DMS 273 (cell line): ENCODE data around the gene CAMSAP1.
"Not testable (repeated sequence)": the region's sequence is repeated elsewhere in the genome, so short reads cannot be mapped to it uniquely, and the experiment has no call there.

ENCODE experiments used
- DNase-seq: peaks from one replicate; lab custom pipeline; 2025; ENCODE audit not compliant: unreplicated experiment; lab: John Stamatoyannopoulos, UW

The CAMSAP1 gene

DNA sequence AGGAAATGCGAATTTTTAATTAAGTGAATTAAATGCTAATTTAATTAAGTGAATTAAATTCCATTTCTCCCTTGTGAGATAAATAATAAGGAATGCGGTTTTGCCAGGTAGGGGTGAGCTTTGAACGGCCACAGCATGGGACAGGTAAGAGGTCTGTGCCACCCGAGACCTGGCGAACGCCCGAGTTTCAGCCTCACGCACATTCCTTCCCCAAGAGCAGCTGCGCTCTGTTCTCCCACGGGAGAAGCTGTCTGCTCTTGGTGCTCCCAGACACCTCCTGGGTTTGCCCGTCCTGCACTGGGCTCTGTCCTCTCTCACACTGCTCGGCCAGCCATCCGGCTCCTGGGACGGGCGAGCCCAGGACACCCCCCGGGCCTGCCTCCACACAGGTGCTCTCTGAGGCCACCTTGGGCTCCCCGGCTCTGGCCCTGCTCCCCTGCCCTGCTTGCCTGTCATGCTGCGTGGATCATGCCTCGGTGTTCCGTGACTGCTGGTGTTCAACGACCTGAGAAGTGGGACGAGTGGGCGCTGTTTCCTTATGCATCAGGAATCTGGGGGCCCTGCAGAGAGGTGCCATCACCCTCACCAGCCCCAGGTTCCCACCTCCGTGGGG, 13.7 kb upstream of the CAMSAP1 start:
- DNase-seq = no peak

DNA sequence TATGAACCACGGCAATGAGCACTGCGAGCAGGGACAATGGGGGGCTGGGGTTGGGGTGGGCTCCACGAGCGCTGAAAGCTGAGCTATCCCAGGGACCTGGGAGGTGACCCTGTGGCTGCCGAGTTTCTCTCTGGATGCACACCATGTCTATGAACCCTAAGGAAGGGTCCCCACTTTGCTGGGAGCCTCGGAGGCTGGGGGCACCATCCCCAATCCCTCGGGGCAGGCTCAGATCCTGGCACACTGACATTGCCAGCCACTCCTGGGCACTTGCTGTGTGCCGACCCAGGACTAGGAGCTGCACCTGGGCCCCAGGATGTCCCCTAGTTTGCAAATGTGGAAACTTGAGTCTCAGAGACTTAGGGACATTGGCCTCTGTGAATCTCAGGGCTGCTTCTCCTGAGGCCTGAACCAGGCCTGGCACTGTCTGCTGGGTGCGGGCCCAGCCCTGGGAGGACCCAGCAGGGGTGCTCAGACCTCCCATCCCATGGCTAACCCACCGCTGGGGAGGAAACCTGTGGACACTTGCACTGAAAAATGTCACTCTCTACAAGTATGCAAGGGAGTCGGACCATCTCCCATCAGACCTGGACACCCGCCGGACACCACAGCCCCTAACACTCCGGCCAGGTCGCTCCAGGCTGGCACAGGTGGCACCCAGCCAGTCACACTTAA, 13.0 kb upstream of the CAMSAP1 start:
- DNase-seq = no peak

DNA sequence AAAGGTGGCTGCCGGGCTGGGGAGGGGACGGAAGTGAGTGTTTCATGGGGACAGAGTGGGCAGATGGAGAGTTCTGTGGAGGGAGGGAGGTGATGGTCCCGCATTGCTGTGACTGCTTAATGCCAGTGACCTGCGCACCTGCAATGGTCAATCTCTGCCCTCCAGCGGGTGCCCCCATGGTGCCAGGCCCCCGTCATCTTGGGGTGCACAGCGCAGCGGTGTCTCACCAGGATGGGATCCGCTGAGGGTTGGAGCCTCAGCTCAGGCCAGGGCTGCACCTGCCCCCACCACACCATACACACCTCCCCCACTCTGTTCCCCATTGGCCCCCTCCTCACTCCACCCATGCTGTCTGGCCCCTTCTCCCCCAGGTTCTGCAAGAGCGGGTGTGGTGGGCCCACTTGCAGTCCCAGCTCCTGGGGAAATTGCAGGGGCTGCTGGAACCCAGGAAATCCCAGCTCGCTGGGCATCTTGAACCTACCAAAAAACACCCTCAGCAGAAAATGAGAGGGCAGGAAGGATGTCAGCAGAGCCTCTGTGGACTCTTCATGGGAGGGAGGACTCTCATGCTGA, 12.1 kb upstream of the CAMSAP1 start:
- DNase-seq = no peak

DNA sequence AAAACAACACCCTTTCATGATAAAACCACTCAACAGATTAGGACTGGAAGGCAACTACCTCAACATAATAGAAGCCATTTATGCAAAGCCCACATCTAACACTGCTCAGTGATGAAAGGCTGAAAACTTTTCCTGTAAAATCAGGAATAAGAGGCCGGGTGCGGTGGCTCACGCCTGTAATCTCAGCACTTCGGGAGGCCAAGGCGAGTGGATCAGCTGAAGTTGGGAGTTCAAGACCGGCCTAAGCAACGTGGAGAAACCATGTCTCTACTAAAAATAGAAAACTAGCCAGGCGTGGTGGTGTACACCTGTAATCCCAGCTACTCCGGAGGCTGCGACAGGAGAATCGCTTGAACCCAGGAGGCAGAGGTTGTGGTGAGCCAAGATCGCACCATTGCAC, 8.9 kb upstream of the CAMSAP1 start:
- DNase-seq = not testable (repeated sequence)

DNA sequence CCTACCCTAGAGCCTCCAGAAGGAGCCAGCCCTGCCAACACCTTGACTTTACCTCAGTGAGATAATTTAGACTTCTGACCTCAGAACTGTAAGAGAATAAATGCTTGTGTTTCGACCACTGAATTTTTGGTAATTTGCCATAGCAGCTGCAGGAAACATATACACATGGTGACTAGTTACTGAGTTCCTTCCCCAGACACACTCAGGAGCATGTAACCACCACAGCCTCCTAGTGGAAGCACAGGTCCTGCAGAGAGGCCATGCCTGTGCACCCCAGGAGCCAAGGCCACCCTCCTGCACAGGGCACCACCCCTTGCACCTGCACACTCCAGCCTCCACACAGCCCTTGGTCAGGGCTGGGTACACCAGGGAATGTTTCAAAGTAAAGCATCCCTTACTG, 7.6 kb upstream of the CAMSAP1 start:
- peak; percentile 20 for DNase-seq

DNA sequence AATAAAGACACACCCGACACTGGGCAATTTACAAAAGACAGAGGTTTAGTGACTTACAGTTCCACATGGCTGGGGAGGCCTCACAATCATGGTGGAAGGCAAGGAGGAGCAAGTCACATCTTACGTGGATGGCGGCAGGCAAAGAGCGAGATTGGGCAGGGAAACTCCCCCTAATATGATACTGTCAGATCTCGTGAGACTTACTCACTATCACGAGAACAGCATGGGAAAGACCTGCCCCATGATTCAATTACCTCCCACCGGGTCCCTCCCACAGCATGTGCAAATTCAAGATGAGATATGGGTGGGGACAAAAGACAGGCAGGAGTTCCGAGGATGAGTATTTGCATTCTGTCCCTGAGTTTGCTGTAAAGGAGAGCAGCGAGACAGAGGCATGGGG, 3.9 kb upstream of the CAMSAP1 start:
- DNase-seq = not testable (repeated sequence)

DNA sequence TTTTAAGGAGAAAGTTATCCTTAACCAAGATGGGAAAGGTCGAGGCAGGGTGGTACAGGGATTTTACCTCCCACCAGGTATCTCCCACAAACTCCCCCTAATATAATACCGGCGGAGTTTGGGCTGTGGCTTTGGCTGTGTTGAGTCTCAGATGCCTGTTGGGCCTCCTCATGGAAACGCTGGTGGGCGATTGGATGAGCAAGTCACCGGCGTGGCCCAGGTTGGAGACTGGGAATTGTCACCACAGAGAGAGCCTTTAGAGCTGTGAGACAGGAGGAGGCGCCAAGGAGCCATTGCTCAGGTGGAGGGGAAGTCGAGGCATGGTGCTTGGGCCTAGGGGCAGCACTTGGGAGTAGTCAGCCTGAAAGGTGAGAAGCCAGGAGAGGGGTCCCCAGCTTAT, 3.4 kb upstream of the CAMSAP1 start:
- DNase-seq = no peak

DNA sequence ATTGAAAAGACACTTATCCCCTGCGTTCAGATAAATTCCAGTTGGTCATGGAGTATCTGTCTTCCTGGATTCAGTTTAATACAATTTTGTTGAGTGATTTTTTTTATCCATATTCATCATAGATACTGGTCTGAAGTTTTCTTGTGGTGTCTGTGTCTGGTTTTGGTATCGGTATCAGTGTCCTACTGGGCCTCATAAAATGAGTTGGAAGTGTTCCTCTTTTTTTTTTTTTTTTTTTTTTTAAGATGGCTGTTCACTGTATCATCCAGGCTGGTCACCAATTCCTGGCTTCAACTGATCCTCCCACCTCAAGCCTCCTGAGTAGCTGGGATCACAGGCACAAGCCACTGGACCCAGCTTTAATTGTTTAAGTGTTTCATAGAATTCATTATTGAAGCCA, 2.9 kb upstream of the CAMSAP1 start:
- DNase-seq = no peak

DNA sequence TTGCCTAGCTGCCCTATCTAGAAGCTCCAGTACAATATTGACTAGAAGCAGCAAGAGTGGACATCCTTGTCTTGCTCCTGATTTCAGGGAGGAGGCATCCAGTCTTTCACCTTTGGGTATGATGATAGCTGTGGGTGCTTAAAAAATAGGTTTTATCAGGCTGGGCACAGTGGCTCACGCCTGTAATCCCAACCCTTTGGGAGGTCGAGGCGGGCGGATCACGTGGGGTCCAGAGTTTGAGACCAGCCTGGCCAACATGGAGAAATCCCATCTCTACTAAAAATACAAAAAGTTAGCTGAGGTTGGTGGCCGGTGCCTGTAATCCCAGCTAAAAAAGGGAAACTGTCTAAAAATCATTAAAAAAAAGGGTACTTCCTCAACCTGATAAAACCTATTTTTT, 2.0 kb upstream of the CAMSAP1 start:
- DNase-seq = no peak

DNA sequence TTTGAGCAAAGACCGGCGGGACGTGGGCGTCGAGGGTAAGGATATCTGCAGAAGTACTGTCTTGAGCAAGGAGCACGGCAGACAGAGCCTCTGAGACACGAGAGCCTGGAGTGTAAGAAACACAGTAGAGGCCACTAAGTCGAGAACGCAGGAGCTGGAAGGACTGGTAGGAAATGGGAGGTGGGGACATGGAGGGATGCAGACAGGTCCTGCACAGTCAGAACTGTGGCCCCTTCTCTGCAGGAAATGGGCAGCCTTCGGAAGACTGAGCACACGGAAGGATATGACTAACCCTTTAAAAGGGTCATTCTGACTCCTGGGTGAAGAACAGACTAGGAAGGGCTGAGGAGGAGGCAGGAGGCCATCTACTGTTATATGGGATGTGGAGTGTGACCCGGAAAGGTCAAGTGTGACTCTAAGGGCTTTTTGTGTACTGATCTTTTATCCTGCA, 1.4 kb upstream of the CAMSAP1 start:
- no peak for DNase-seq

DNA sequence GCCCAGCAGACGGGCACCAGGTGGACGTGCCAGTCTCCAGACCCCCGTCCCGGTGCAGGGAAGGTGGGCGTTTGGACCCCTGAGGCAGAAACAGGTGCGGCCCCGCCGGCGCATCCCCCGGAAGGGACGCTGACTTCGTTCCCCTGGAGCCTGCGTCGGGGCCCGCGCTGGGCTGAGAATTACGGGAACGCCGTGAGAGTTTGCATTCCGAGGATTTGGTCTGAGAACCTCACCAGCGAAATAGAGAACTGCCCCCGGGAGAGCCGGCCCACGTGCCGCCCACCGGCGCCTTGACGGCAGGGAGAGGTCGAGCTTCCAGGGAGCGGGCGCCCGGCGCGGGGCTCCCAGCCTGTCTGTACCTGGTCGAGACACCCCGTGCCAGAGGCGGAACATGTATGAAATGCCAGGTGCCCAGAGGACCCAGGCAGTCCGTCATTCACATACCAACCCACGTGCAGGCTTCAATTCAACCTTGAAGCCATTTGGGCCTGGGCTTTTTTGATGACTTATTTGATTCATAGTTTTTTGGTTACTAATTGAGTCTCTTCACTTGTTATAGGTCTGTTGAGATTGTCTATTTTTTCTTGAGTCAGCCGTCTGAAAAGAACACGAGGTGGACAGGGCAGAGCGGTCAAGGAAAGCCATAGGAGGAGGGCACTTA, 877 bp upstream of the CAMSAP1 start:
- DNase-seq = peak; percentile 58

DNA sequence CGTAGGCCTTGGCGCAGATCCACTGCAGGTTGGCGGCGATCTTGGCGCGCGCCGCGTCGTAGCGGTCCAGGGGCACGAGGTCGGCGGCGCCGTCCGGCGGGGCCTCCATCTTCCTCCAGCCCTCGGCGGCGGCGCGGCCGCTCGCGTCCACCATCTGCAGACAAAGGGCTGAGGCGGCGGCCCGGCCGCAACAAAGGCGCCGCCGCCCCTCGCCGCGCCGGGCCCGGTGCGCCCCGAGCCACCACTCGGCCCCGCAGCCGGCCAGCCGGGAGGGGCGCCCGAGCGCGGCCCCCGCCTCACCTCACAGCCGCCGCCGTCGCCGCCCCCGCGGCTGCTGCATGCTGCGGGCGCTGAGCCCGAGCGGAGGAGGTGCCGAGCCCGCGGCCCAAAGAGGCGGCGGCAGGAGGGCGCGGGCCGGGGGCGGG, 328 bp downstream of the CAMSAP1 start:
- no peak for DNase-seq

DNA sequence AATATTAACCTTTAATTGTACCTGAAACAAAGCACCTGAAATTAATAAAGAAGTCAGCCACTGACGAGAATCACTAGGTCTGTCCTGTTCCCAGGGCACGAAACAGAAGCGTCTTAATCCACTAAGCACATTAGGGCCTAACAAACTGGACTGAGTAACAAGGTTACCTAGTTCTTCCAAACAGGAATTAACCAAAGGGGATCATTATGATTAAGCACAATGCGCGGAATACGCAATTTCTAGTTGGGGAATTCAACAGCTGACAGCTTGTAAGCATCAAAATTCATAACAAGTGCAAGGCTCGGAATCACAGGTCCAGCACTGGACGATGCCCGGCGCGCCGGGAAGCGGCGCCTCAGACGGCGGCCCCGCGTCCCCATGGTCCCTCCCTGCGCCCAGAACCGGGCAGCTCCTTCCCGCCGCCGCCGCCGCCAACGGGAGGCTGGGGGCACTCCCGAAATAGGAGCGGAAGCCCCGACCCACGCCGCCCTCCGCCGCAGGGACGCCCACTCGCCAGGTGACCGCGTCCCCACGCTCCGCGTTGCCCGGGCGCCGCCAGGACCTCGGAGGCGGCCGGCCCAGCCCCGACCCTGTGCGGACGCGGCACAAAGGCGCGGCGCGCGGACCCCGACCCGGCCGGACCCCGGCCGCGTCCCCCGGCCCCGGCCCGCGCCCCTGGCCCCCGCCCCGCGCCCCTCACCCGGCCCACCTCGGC, 898 bp downstream of the CAMSAP1 start:
- DNase-seq = peak; percentile 60

DNA sequence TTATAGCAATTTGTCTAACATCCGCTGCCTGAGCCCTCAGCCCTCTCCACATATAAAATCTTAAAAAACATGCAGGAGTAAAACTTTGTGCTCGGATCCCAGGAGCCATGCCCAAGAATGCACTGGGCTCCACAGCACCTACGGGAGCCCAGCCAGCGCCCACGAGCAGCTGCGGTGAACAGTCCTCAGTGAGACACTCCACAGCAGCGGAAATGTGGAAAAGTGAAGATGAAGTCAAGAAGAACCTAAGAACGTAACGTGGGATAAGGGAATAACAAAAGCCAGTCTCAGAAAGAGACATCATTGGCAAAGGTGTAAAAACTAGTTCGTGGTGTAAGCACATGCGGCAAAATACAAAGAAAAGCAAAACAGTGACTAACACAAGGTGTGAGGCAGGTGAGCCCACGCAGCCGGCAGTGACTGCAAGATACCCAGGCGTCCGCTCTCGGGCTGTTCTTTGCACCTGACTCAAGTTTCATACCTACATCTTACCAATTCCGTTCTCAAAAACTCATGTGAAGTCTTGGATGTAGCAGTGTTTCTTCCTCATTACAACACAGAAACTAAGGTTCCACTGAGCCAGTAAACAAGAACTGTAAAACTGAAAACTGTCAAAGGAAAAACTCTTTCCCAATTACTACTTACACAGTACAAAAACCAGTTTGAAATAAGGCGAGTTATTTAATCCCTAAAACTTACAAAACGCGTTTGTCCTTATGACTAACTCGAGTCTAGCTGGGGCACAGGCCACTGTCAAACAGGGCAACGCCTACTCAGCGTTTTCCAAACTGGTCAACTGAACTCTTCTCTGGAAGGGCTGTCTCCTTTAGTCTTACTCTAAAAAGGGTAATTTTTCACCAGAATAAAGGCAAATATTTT, 1.7 kb downstream of the CAMSAP1 start:
- no peak for DNase-seq

DNA sequence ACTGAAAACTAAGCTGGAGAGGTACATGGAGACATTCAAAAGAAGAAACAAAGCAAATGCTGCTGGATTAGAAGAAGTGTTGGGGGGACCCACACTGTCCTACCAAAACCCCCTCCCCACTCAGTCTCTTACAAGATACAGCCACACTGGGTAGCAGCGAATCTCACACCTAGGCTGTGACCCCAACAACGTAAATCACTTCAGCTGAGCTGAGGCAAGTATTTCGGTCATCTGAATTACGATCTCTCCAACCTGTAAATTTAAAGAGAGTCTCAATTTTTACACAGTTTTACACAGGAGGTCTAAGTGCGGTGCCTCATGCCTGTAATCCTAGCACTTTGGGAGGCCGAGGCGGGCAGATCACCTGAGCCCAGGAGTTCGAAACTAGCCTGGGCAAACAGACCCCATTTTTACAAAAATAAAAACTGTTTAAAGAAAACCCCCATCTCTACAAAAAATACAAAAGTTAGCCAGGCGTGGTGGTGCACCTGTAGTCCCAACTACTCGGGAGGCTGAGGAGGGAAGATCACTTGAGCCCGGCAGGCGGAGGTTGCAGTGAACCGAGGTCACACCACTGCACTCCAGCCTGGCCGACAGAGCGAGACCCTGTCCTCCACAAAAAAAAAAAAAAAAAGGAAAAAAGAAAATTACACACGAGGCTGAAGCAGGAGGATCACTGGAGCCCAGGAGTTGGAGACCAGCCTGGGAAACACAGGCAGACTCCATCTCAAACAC, 3.4 kb downstream of the CAMSAP1 start:
- no peak for DNase-seq

DNA sequence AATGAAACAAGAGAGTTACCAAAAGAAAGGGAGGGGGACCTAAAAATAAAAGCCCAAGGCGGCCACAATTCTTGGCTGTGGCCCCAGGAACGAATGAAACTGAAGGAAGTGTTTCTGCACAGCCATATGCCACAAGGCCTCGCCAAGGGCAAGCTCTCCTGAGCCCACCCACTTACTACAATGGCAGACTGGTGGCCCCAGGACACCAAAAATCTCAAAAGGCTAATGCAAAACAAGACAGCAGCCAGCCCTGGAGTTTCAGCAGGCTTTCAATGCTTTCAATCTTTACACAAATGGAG, 4.0 kb downstream of the CAMSAP1 start:
- DNase-seq = no peak

DNA sequence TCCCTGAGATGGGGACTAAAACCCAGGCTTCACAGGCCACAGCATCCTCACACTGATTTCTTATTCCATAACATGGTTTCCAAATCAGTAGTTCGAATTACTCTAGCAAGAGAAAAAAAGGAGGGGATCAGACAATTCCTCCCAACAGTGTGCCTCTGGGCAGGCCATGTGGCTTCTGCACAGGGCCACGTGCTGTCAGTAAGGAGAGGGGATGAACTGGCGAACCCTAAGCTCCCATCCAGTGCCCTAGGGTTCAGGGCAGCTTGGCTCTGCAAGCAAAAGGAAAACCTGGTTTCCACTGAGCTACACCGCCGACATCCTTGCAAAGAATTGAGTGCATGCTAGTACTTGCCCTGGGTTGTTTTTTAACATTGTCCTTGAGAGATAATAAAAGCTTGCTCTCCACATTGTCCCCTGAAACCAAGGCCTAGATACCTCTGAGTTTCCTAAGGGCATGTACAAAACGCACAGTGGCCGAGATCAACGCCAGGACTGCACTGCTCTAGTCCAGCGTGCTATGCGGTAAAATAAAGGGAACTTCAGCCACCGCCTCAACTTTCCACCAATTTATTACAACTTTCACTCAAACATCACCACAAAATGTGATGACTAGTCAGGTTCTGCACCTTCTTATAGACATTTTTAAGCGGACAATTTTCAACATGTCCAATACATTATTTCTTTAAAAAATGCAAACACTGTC, 4.5 kb downstream of the CAMSAP1 start:
- DNase-seq = no peak

DNA sequence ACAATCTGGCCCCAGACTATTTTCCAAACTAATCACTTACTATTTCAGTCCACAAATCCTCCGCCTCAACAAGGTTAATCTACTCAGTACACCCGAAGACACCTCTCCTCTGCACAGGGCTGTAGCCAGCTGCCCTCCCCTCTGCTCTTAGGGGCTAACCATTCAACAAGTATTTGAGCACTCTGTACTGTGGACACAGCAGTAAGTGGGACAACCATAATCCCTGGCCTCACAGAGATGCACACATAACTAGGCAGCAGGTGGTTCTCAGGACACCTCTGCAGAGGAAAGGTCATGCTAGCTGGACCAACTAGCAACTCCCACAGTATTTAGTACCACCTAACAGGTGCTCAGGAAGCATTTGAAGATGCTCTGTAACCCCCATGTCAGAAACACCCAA, 5.5 kb downstream of the CAMSAP1 start:
- DNase-seq = no peak

DNA sequence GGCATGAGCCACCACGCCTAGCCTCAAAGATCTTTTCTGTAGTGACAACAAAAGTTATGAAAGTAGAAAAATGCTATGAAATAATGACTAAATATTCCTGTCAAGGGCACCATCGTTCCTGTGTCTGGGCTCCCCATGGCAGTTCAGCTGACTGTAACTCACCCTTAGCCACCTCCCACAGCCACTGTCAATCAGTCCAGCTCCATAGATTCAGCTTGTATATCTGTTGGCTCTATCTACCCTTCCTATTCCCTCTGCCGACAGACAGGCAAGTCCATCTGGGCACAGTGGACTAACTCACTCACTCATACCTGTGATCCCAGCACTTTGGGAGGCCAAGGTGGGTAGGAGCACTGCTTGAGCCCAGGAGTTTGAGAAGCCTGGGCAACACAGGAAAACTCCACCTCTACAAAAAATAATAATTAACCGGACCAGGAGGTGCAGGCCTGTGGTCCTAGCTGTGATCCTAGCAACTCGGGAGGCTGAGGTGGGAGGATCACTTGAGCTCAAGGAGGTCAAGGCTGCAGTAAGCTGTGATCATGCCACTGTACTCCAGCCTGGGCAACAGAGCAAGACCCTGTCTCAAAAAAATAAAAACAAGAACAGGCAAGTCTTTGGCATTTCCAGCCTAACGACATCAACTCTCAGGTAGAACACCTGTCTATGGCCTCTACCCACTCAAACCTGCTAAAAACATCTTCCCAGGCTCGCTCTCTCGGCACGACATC, 6.2 kb downstream of the CAMSAP1 start:
- no peak for DNase-seq
